NCI-H510A (cell line): ENCODE results near the gene NKX1-1.
"Not testable (repeated sequence)": the region's sequence is repeated elsewhere in the genome, so short reads cannot be mapped to it uniquely, and the experiment has no call there.

ENCODE experiments used
- DNase-seq: peaks from one replicate; lab custom pipeline; 2025; lab: John Stamatoyannopoulos, UW

Gene NKX1-1

GRCh38 chr4:1404573-1405253, 1.5 kb downstream of the NKX1-1 start:
- DNase-seq: no peak

GRCh38 chr4:1403591-1404572, 2.4 kb downstream of the NKX1-1 start:
- DNase-seq: no peak

GRCh38 chr4:1403177-1403583, 3.1 kb downstream of the NKX1-1 start:
- DNase-seq: no peak

GRCh38 chr4:1402516-1403091, 3.6 kb downstream of the NKX1-1 start:
- no peak for DNase-seq

GRCh38 chr4:1402021-1402515, 4.2 kb downstream of the NKX1-1 start:
- DNase-seq: no peak

GRCh38 chr4:1401409-1402020, 4.7 kb downstream of the NKX1-1 start:
- DNase-seq: no peak

GRCh38 chr4:1400831-1401408, 5.3 kb downstream of the NKX1-1 start:
- no peak for DNase-seq

GRCh38 chr4:1400191-1400805, 5.9 kb downstream of the NKX1-1 start:
- no peak for DNase-seq

- no peak for DNase-seq
Observed at GRCh38 chr4:1399508-1400190, 6.6 kb downstream of the NKX1-1 start.

GRCh38 chr4:1398681-1399507, 7.3 kb downstream of the NKX1-1 start:
- no peak for DNase-seq

- no peak for DNase-seq
Observed at GRCh38 chr4:1396806-1397455, 9.3 kb downstream of the NKX1-1 start.

GRCh38 chr4:1395941-1396805, 10.1 kb downstream of the NKX1-1 start:
- DNase-seq: no peak

GRCh38 chr4:1395389-1395820, 10.8 kb downstream of the NKX1-1 start:
- not testable (repeated sequence) for DNase-seq

GRCh38 chr4:1394554-1395388, 11.5 kb downstream of the NKX1-1 start:
- not testable (repeated sequence) for DNase-seq

- no peak for DNase-seq
Observed at GRCh38 chr4:1393866-1394265, 12.4 kb downstream of the NKX1-1 start.

GRCh38 chr4:1393363-1393762, 12.9 kb downstream of the NKX1-1 start:
- not testable (repeated sequence) for DNase-seq
